DMS53 (cell line): ENCODE results near the gene SEC61A1.

Experiments
- DNase-seq: peaks from one replicate; lab custom pipeline; 2025; lab: John Stamatoyannopoulos, UW

Gene SEC61A1

GRCh38 chr3:128051837-128052594 lies at the start of gene SEC61A1:
Gene SEC61A1 (plus strand): TSS chr3:128052437. CDS start chr3:128052553, 116 bp downstream.
- DNase-seq, result peak; percentile 97

GRCh38 chr3:128004661-128005060 lies 47.6 kb upstream of the SEC61A1 start:
- DNase-seq, result no peak

- DNase-seq, result no peak
These were observed 45.9 kb upstream of the SEC61A1 start for GRCh38 chr3:128006061-128007032.

GRCh38 chr3:128007033-128007424 lies 45.2 kb upstream of the SEC61A1 start:
- DNase-seq, result no peak

- no peak for DNase-seq
These were observed 42.0 kb upstream of the SEC61A1 start for GRCh38 chr3:128009952-128010846.

GRCh38 chr3:128011140-128011539 lies 41.1 kb upstream of the SEC61A1 start:
- DNase-seq, result peak; percentile 85

GRCh38 chr3:128012050-128012449 lies 40.2 kb upstream of the SEC61A1 start:
- DNase-seq, result peak; percentile 6

- DNase-seq, result no peak
These were observed 37.7 kb upstream of the SEC61A1 start for GRCh38 chr3:128014548-128014947.

GRCh38 chr3:128016502-128016901 lies 35.7 kb upstream of the SEC61A1 start:
- no peak for DNase-seq

GRCh38 chr3:128021768-128022372 lies 30.4 kb upstream of the SEC61A1 start:
- no peak for DNase-seq

GRCh38 chr3:128033102-128033501 lies 19.1 kb upstream of the SEC61A1 start:
- no peak for DNase-seq

GRCh38 chr3:128036119-128036518 lies 16.1 kb upstream of the SEC61A1 start:
- DNase-seq, result peak; percentile 91

GRCh38 chr3:128040041-128040440 lies 12.2 kb upstream of the SEC61A1 start:
- DNase-seq, result no peak

GRCh38 chr3:128040660-128041059 lies 11.6 kb upstream of the SEC61A1 start:
- no peak for DNase-seq

GRCh38 chr3:128041344-128041743 lies 10.9 kb upstream of the SEC61A1 start:
- DNase-seq, result no peak

GRCh38 chr3:128050597-128050996 lies 1.6 kb upstream of the SEC61A1 start:
- no peak for DNase-seq

- peak; percentile 57 for DNase-seq
These were observed 789 bp upstream of the SEC61A1 start for GRCh38 chr3:128051459-128051836.

GRCh38 chr3:128052595-128053351 lies 536 bp downstream of the SEC61A1 start:
- peak; percentile 53 for DNase-seq

- DNase-seq, result no peak
These were observed 1.4 kb downstream of the SEC61A1 start for GRCh38 chr3:128053614-128054013.

- DNase-seq, result no peak
These were observed 2.1 kb downstream of the SEC61A1 start for GRCh38 chr3:128054367-128054766.

GRCh38 chr3:128056258-128056657 lies 4.0 kb downstream of the SEC61A1 start:
- DNase-seq, result no peak
